ENCODE results near the gene EDAR. TPM values are rescaled to one million over a fixed set of nuclear protein-coding genes. Genes with fewer than 3 reads are reported as not detected.

The EDAR gene
- polyA plus RNA-seq, 1 of the 3 experiments (the other 2 are of a cell fraction), result not detected

DNA sequence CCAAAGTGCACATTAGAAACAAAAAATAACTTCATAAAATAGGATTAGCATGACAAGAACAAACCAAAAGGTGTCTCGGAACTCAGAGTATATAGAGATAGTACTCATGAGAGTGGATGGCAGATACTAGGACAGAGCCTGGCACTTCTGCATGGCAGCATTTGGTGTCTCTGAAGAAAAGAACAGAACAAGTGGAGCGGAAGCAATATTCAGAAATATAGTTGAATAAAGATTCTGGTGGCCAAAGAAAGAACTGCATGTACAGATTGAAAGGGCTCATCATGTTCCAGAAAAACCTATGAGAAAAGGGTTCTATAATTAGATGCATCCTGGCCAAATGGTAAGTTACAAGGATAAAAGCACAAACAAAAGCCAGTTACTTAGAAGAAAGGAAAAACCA lies 111.5 kb downstream of the EDAR start:
- Histone ChIP-seq H3K9me2 (no peaks in the 10 kb centered on the region), H3K36me3 (replicated peaks in 1 of 2; ENCODE audit: control insufficient read depth in 1 of 2, insufficient read depth in 2 of 2, low read length in 1 of 2) (peaks cover 0 to 7% of the 10 kb centered on the region in 2 experiments), H3K4me2 (no peak overlapping the region), H3K27ac (ENCODE audit: low read depth in 2 of 2, low read length in 1 of 2) (no peak overlapping the region), H3K4me1 (ENCODE audit: control insufficient read depth in 1 of 2, insufficient read depth in 2 of 2, low read depth in 1 of 2, low read length in 1 of 2) (no peaks in the 10 kb centered on the region), H3K9me3 (0 out of 2 replicates have a peak, but pooled peaks cover 4% of the 10 kb centered on the region), H2AFZ (ENCODE audit: low read depth) (no peak overlapping the region), H3K27me3 (ENCODE audit: insufficient read depth) (no peaks in the 10 kb centered on the region), H3F3A (replicated peaks; ENCODE audit: insufficient read depth) (no peaks in the 10 kb centered on the region), H3K4me3 (ENCODE audit: low read depth in 2 of 2, low read length in 1 of 2) (no peak overlapping the region), H3K9ac (no peak overlapping the region), H4K20me1 (ENCODE audit: insufficient read depth) (no peaks in the 10 kb centered on the region), H3K79me2 (ENCODE audit: insufficient read depth) (no peaks in the 10 kb centered on the region)
- 99% methylated on average over 2 of the region's 2 CpGs for WGBS (ENCODE audit: low lambda C conversion rate)
- CTCF ChIA-PET, result no interaction called here
- TF ChIP-seq, protein P1, sequence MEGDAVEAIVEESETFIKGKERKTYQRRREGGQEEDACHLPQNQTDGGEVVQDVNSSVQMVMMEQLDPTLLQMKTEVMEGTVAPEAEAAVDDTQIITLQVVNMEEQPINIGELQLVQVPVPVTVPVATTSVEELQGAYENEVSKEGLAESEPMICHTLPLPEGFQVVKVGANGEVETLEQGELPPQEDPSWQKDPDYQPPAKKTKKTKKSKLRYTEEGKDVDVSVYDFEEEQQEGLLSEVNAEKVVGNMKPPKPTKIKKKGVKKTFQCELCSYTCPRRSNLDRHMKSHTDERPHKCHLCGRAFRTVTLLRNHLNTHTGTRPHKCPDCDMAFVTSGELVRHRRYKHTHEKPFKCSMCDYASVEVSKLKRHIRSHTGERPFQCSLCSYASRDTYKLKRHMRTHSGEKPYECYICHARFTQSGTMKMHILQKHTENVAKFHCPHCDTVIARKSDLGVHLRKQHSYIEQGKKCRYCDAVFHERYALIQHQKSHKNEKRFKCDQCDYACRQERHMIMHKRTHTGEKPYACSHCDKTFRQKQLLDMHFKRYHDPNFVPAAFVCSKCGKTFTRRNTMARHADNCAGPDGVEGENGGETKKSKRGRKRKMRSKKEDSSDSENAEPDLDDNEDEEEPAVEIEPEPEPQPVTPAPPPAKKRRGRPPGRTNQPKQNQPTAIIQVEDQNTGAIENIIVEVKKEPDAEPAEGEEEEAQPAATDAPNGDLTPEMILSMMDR (IDR thresholded peaks at IDR 0.05), result peak; percentile 21; the same call in 1 of the 2 replicates
- no peak for TF ChIP-seq TAF1 (IDR thresholded peaks at IDR 0.05; ENCODE audit: borderline replicate concordance, low read depth, low read length)
- TF ChIP-seq FOXJ3 (CRISPR knock-in tag; IDR thresholded peaks at IDR 0.05), result no peak
- no peak for DNase-seq
- POLR2A ChIA-PET, result no interaction called here

DNA sequence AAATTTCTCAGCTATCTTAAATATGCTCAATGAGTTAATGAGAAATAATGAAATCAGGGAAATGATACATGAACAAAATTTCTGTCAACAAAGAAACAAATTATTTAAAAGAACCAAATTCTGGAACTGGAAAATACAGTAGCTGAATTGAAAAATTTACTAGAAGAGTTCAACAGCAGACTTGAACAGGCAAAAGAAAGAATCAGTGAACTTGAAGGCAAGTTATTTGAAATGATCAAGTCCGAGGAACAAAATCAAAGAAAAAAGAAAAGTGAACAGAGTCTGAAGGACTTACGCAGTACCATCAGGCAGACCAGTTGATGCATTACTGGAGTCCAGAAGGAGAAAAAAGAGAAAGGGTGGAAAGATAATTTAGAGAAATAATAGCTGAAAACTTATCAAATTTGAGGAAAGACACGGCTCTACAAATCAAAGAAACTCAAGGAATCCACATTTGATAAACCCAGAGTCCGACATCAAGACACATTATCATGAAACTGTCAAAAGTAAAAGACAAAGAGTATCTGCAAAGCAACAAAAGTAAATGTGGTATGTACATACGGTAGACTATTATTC lies 118.9 kb downstream of the EDAR start:
- H3K4me2 ChIP-seq, result no peak overlapping the region

More for the DNA sequence above, 118.9 kb downstream of the EDAR start:
- ChIA-PET POLR2A (no interaction called here), CTCF (interaction anchor here (3.5 kb wide), 1 partner anchor 14 kb away, joined by 9 read pairs; no protein-coding TSS in a partner anchor)
- Histone ChIP-seq H3F3A (replicated peaks; ENCODE audit: insufficient read depth) (no peaks in the 10 kb centered on the region), H3K9ac (no peak overlapping the region), H3K9me3 (0 out of 2 replicates have a peak, but pooled peaks cover 11% of the 10 kb centered on the region), H3K27ac (ENCODE audit: low read depth in 2 of 2, low read length in 1 of 2) (no peak overlapping the region), H3K4me1 (ENCODE audit: control insufficient read depth in 1 of 2, insufficient read depth in 2 of 2, low read depth in 1 of 2, low read length in 1 of 2) (no peaks in the 10 kb centered on the region), H3K36me3 (replicated peaks in 1 of 2; ENCODE audit: control insufficient read depth in 1 of 2, insufficient read depth in 2 of 2, low read length in 1 of 2) (peaks cover 9 to 20% of the 10 kb centered on the region in 2 experiments), H3K9me2 (no peaks in the 10 kb centered on the region), H3K4me3 (ENCODE audit: low read depth in 2 of 2, low read length in 1 of 2) (no peak overlapping the region), H3K27me3 (ENCODE audit: insufficient read depth) (no peaks in the 10 kb centered on the region), H2AFZ (ENCODE audit: low read depth) (no peak overlapping the region), H3K79me2 (ENCODE audit: insufficient read depth) (no peaks in the 10 kb centered on the region), H4K20me1 (ENCODE audit: insufficient read depth) (no peaks in the 10 kb centered on the region)
- DNase-seq, result no peak
- 94% methylated on average over 5 of the region's 5 CpGs for WGBS (ENCODE audit: low lambda C conversion rate)
- TF ChIP-seq NRF1 (IDR thresholded peaks at IDR 0.05; ENCODE audit: low read depth, low read length), result no peak
- TF ChIP-seq, protein P2, sequence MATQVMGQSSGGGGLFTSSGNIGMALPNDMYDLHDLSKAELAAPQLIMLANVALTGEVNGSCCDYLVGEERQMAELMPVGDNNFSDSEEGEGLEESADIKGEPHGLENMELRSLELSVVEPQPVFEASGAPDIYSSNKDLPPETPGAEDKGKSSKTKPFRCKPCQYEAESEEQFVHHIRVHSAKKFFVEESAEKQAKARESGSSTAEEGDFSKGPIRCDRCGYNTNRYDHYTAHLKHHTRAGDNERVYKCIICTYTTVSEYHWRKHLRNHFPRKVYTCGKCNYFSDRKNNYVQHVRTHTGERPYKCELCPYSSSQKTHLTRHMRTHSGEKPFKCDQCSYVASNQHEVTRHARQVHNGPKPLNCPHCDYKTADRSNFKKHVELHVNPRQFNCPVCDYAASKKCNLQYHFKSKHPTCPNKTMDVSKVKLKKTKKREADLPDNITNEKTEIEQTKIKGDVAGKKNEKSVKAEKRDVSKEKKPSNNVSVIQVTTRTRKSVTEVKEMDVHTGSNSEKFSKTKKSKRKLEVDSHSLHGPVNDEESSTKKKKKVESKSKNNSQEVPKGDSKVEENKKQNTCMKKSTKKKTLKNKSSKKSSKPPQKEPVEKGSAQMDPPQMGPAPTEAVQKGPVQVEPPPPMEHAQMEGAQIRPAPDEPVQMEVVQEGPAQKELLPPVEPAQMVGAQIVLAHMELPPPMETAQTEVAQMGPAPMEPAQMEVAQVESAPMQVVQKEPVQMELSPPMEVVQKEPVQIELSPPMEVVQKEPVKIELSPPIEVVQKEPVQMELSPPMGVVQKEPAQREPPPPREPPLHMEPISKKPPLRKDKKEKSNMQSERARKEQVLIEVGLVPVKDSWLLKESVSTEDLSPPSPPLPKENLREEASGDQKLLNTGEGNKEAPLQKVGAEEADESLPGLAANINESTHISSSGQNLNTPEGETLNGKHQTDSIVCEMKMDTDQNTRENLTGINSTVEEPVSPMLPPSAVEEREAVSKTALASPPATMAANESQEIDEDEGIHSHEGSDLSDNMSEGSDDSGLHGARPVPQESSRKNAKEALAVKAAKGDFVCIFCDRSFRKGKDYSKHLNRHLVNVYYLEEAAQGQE (IDR thresholded peaks at IDR 0.05; ENCODE audit: low read depth, low read length), result no peak
- TF ChIP-seq SMC3 (IDR thresholded peaks at IDR 0.05; ENCODE audit: low read depth, low read length), result no peak
- TF ChIP-seq RAD21 (IDR thresholded peaks at IDR 0.05; ENCODE audit: low read length), result no peak
- TF ChIP-seq NFIC (IDR thresholded peaks at IDR 0.05; ENCODE audit: borderline replicate concordance), result no peak
- no peak for TF ChIP-seq JUND (IDR thresholded peaks at IDR 0.05)
- no peak for TF ChIP-seq CHD2 (IDR thresholded peaks at IDR 0.05; ENCODE audit: low read length, partially characterized antibody)
- TF ChIP-seq RFX5 (IDR thresholded peaks at IDR 0.05; ENCODE audit: low read length), result no peak
- no peak for TF ChIP-seq TAF1 (IDR thresholded peaks at IDR 0.05; ENCODE audit: borderline replicate concordance, low read depth, low read length)
- TF ChIP-seq EP300 (IDR thresholded peaks at IDR 0.05; ENCODE audit: borderline replicate concordance in 1 of 2, low read depth in 1 of 2, low read length in 1 of 2), result no peak
- TF ChIP-seq MEF2A (IDR thresholded peaks at IDR 0.05; ENCODE audit: borderline replicate concordance, low read depth), result no peak
- TF ChIP-seq, protein P3, sequence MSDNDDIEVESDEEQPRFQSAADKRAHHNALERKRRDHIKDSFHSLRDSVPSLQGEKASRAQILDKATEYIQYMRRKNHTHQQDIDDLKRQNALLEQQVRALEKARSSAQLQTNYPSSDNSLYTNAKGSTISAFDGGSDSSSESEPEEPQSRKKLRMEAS (IDR thresholded peaks at IDR 0.05; ENCODE audit: low read depth), result no peak
- no peak for TF ChIP-seq FOXJ3 (CRISPR knock-in tag; IDR thresholded peaks at IDR 0.05)
- TF ChIP-seq RCOR1 (IDR thresholded peaks at IDR 0.05; ENCODE audit: low read length), result no peak
- no peak for TF ChIP-seq FOSL2 (IDR thresholded peaks at IDR 0.05; ENCODE audit: borderline replicate concordance, low read depth)
- TF ChIP-seq ELF1 (IDR thresholded peaks at IDR 0.05), result no peak
- TF ChIP-seq, protein P4, sequence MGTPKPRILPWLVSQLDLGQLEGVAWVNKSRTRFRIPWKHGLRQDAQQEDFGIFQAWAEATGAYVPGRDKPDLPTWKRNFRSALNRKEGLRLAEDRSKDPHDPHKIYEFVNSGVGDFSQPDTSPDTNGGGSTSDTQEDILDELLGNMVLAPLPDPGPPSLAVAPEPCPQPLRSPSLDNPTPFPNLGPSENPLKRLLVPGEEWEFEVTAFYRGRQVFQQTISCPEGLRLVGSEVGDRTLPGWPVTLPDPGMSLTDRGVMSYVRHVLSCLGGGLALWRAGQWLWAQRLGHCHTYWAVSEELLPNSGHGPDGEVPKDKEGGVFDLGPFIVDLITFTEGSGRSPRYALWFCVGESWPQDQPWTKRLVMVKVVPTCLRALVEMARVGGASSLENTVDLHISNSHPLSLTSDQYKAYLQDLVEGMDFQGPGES (IDR thresholded peaks at IDR 0.05; ENCODE audit: low read depth, low read length), result no peak
- no peak for TF ChIP-seq POLR2AphosphoS5 (IDR thresholded peaks at IDR 0.05; ENCODE audit: low read depth, low read length)
